GM23338 (cell line): ENCODE results near the gene SPINK13. TPM values are rescaled to one million over a fixed set of nuclear protein-coding genes. Genes with fewer than 3 reads are reported as not detected.

Experiments used
- ATAC-seq: fragments of 200-7000 bp; cut with Tn5 transposase; 3 replicates; pipeline ENCODE4 v1.9.1; 2020
- DNase-seq: peaks from one replicate; pipeline ENCODE4 v3.0.0-alpha.2; 2015; ENCODE audit warnings: low spot score
- H2AFZ ChIP-seq: fragments of 200-600 bp; sonication (generic); 2 replicates; pipeline ENCODE4 v1.8.0; 2016; ENCODE audit warnings: antibody characterized with exemption, mild to moderate bottlenecking, moderate library complexity
- H3F3A ChIP-seq: fragments of 200-600 bp; sonication (generic); replicated peaks from 2 replicates; pipeline ENCODE4 v1.8.0; 2017; ENCODE audit warnings: antibody characterized with exemption, mixed run types, low read depth
- H3K27ac ChIP-seq: fragments of 200-600 bp; sonication (generic); 2 replicates; pipeline ENCODE4 v1.6.1; 2016; ENCODE audit warnings: low read depth
- H3K27me3 ChIP-seq: fragments of 200-600 bp; sonication (generic); 2 replicates; pipeline ENCODE4 v1.8.0; 2016; ENCODE audit warnings: mild to moderate bottlenecking, mixed run types, moderate library complexity; ENCODE audit not compliant: insufficient read depth
- H3K36me3 ChIP-seq: fragments of 200-600 bp; sonication (generic); 2 replicates; pipeline ENCODE4 v1.8.0; 2016; ENCODE audit warnings: mild to moderate bottlenecking; ENCODE audit not compliant: insufficient read depth
- H3K4me1 ChIP-seq: fragments of 200-600 bp; sonication (generic); 2 replicates; pipeline ENCODE4 v1.8.0; 2016; ENCODE audit warnings: mild to moderate bottlenecking, moderate library complexity; ENCODE audit not compliant: insufficient read depth
- H3K4me2 ChIP-seq: fragments of 200-600 bp; sonication (generic); 2 replicates; pipeline ENCODE4 v1.7.1; 2017; ENCODE audit warnings: mixed run types
- H3K4me3 ChIP-seq: fragments of 200-600 bp; sonication (generic); 2 replicates; pipeline ENCODE4 v1.6.1; 2016; ENCODE audit warnings: mixed run types
- H3K79me2 ChIP-seq: fragments of 200-600 bp; sonication (generic); replicated peaks from 2 replicates; pipeline ENCODE4 v1.8.0; 2017; ENCODE audit warnings: mild to moderate bottlenecking; ENCODE audit not compliant: insufficient read depth
- H3K9me2 ChIP-seq: fragments of 200-600 bp; sonication (generic); 2 replicates; pipeline ENCODE4 v1.8.0; 2017; ENCODE audit not compliant: insufficient read depth
- H4K20me1 ChIP-seq: fragments of 200-600 bp; sonication (generic); replicated peaks from 2 replicates; pipeline ENCODE4 v1.8.0; 2017; ENCODE audit warnings: mild to moderate bottlenecking; ENCODE audit not compliant: insufficient read depth
- H3K27ac Mint-ChIP-seq: 2 replicates; pipeline ENCODE4 v1.8.0; 2020; ENCODE audit warnings: inconsistent platforms, mild to moderate bottlenecking, moderate library complexity, mixed read lengths
- H3K27me3 Mint-ChIP-seq: 3 replicates; pipeline ENCODE4 v1.8.0; 2022; ENCODE audit warnings: low read depth, mild to moderate bottlenecking, moderate library complexity, mixed read lengths, inconsistent platforms; ENCODE audit not compliant: insufficient read depth, poor library complexity
- H3K36me3 Mint-ChIP-seq: 3 replicates; pipeline ENCODE4 v1.8.0; 2021; ENCODE audit warnings: low read depth, mild to moderate bottlenecking, inconsistent platforms, moderate library complexity, mixed read lengths
- H3K4me1 Mint-ChIP-seq: 3 replicates; pipeline ENCODE4 v1.8.0; 2020; ENCODE audit warnings: mild to moderate bottlenecking, inconsistent platforms, mixed read lengths
- H3K4me3 Mint-ChIP-seq: 3 replicates; pipeline ENCODE4 v1.8.0; 2021; ENCODE audit warnings: moderate library complexity, mild to moderate bottlenecking, inconsistent platforms, mixed read lengths
- H3K9me3 Mint-ChIP-seq: 3 replicates; pipeline ENCODE4 v1.8.0; 2020; ENCODE audit warnings: moderate library complexity, mild to moderate bottlenecking, inconsistent platforms, mixed read lengths
- ETS1 ChIP-seq: IDR thresholded peaks from 2 replicates; pipeline ENCODE4 v1.6.1; 2016; ENCODE audit warnings: antibody characterized with exemption
- EZH2phosphoT487 ChIP-seq: fragments of 200-600 bp; sonication (generic); IDR thresholded peaks from one replicate; pipeline ENCODE4 v1.8.1; 2018; ENCODE audit warnings: antibody characterized with exemption; ENCODE audit not compliant: unreplicated experiment
- NANOG ChIP-seq: IDR thresholded peaks from 2 replicates; pipeline ENCODE4 v1.6.1; 2016; ENCODE audit warnings: antibody characterized with exemption, borderline replicate concordance
- POLR2AphosphoS5 ChIP-seq: IDR thresholded peaks from 2 replicates; pipeline ENCODE4 v1.6.1; 2016; ENCODE audit warnings: antibody characterized with exemption, low read depth
- STAT1 ChIP-seq: IDR thresholded peaks from one replicate; pipeline ENCODE4 v1.6.1; 2016; ENCODE audit warnings: antibody characterized with exemption; ENCODE audit not compliant: unreplicated experiment
- ZNF114 ChIP-seq: fragments of 250-450 bp; sonication (Bioruptor Pico); IDR thresholded peaks from 2 replicates; pipeline ENCODE4 v1.5.0; 2020; ENCODE audit warnings: mild to moderate bottlenecking, moderate library complexity
- ZNF331 ChIP-seq: fragments of 250-450 bp; sonication (Bioruptor Pico); IDR thresholded peaks from 2 replicates; pipeline ENCODE4 v1.5.0; 2020; ENCODE audit warnings: low read depth, mild to moderate bottlenecking, moderate library complexity
- ZNF462 ChIP-seq: fragments of 250-450 bp; sonication (Bioruptor Pico); IDR thresholded peaks from 2 replicates; pipeline ENCODE4 v1.5.0; 2020; ENCODE audit warnings: mild to moderate bottlenecking, moderate library complexity
- polyA plus RNA-seq: library from polyadenylated mRNA; unstranded; fragments of >200 nt; fragmentation: Nextera tagmentation; extraction: Ambion mirVana; gene quantifications from 2 replicates; pipeline ENCODE4 v1.2.1, GENCODE V29; 2016
- small RNA-seq: library from RNA; depleted of rRNA; stranded (forward); fragments of <200 nt; gene quantifications from one replicate; pipeline ENCODE3, GENCODE V24; 2014; ENCODE audit warnings: low replicate concordance
- total RNA-seq: library from RNA; depleted of rRNA; stranded (reverse); fragments of >200 nt; shearing (Covaris generic); gene quantifications from 2 replicates; pipeline ENCODE4 v1.2.3, GENCODE V29; 2014; rRNA removed

SPINK13 gene
- total and polyA plus RNA-seq, 2 experiments from 2014 or later: not detected

GRCh38 chr5:148333262-148333849, 64.8 kb downstream of the SPINK13 start (continued):
- TF ChIP-seq STAT1 (no peak), ZNF114 (CRISPR knock-in tag) (no peak), EZH2phosphoT487 (no peak), NANOG (no peak), ETS1 (no peak)

GRCh38 chr5:148335259-148335658, 66.7 kb downstream of the SPINK13 start, which contains the start of gene SPINK9:
Gene SPINK9, plus strand, starts transcription at chr5:148335559. Its CDS starts 55 bp downstream, at chr5:148335614.
- peaks cover 2% of the 10 kb centered on the region for H3K27me3 Mint-ChIP-seq
- Histone ChIP-seq H3K4me2 (no peak within 1 kb of the TSS), H4K20me1 (no peaks in the 10 kb centered on the region), H3F3A (no peaks in the 10 kb centered on the region), H3K79me2 (no peaks in the 10 kb centered on the region), H3K27me3 (no peaks in the 10 kb centered on the region), H3K4me3 (no peak within 1 kb of the TSS), H3K4me1 (no peaks in the 10 kb centered on the region), H3K27ac (no peak within 1 kb of the TSS), H3K9me2 (no peaks in the 10 kb centered on the region), H2AFZ (no peak within 1 kb of the TSS), H3K36me3 (no peaks in the 10 kb centered on the region)
- DNase-seq: no peak
- TF ChIP-seq ZNF331 (CRISPR knock-in tag) (no peak), ZNF462 (CRISPR knock-in tag) (no peak), POLR2AphosphoS5 (no peak)
- no peak within 1 kb of the TSS for H3K4me3 Mint-ChIP-seq
- peaks cover 6% of the 10 kb centered on the region; the same call in 2 of the 3 replicates for H3K36me3 Mint-ChIP-seq
- peaks cover 9% of the 10 kb centered on the region; the same call in 2 of the 3 replicates for H3K9me3 Mint-ChIP-seq
- ATAC-seq: no peak
- no peak within 1 kb of the TSS for H3K27ac Mint-ChIP-seq
- no peaks in the 10 kb centered on the region for H3K4me1 Mint-ChIP-seq

Small RNA genes within 50 kb of the gene (small RNA-seq; reads per million reads assigned to genes)
- not detected for gene HMGN1P16

Other genes starting within 250 kb of the SPINK13 start
- gene SPINK5, start 204.8 kb upstream of the SPINK13 start, total RNA-seq: 1.5 and 4.5 TPM in 2 replicates
- 6.9 and 8.8 TPM in 2 replicates for gene SPINK5, start 204.8 kb upstream of the SPINK13 start, polyA plus RNA-seq
- gene SPINK14, start 100.2 kb upstream of the SPINK13 start, total RNA-seq: not detected in 2 replicates
- gene SPINK14, start 100.2 kb upstream of the SPINK13 start, polyA plus RNA-seq: not detected in 2 replicates
- gene SPINK6, start 65.8 kb upstream of the SPINK13 start, total RNA-seq: not detected in 2 replicates
- 0.53 TPM in 1 of 2 replicates, not detected in the other for gene SPINK6, start 65.8 kb upstream of the SPINK13 start, polyA plus RNA-seq
- gene MARCOL, start 30.3 kb upstream of the SPINK13 start, total RNA-seq: not detected in 2 replicates
- not detected in 2 replicates for gene MARCOL, start 30.3 kb upstream of the SPINK13 start, polyA plus RNA-seq
- not detected in 2 replicates for gene SPINK7, start 43.6 kb downstream of the SPINK13 start, total RNA-seq
- not detected in 2 replicates for gene SPINK7, start 43.6 kb downstream of the SPINK13 start, polyA plus RNA-seq
- gene SPINK9, start 66.8 kb downstream of the SPINK13 start, total RNA-seq: not detected in 2 replicates
- gene SPINK9, start 66.8 kb downstream of the SPINK13 start, polyA plus RNA-seq: not detected in 2 replicates
- 45.6 and 63.9 TPM in 2 replicates for gene FBXO38, start 115.2 kb downstream of the SPINK13 start, total RNA-seq
- gene FBXO38, start 115.2 kb downstream of the SPINK13 start, polyA plus RNA-seq: 12.0 and 13.3 TPM in 2 replicates